Peyer's patch (tissue), 4 donors: Measurements from ENCODE around the gene UAP1.

Experiments
- CTCF ChIP-seq, 6 experiments: fragments of 450-650 bp in 4 of 6; fragments of 200-600 bp in 2 of 6; sonication (generic) in 1 of 6; IDR thresholded peaks; one replicate each; pipeline ENCODE4 v1.5.1; 2017 to 2019; ENCODE audit warnings: antibody characterized with exemption in 6 of 6, mild to moderate bottlenecking in 3 of 6, moderate library complexity in 1 of 6
- POLR2A ChIP-seq, 2 donors: fragments of 450-650 bp; IDR thresholded peaks; one replicate each; pipeline ENCODE4 v1.5.1; 2017; ENCODE audit warnings: antibody characterized with exemption in 2 of 2, mild to moderate bottlenecking in 2 of 2, moderate library complexity in 2 of 2

- TF ChIP-seq CTCF (IDR thresholded peaks at IDR 0.05): no peak
- TF ChIP-seq POLR2A (IDR thresholded peaks at IDR 0.05): no peak
Observed at GRCh38 chr1:162530307-162530987, 31.1 kb upstream of the UAP1 start.
